RPMI7951 (cell line): ENCODE measurements around the gene SEMA6B. TPM values are rescaled to one million over a fixed set of nuclear protein-coding genes. Genes with fewer than 3 reads are reported as not detected.
A peak's percentile ranks its signal among the peaks of the same experiment; 100 is the strongest.

Source experiments
- DNase-seq: peaks from one replicate; pipeline ENCODE4 v3.0.0-alpha.2; 2012; ENCODE audit warnings: low read depth
- total RNA-seq: library from RNA; depleted of rRNA; stranded (reverse); fragments of >200 nt; shearing (Covaris generic); gene quantifications from 2 replicates; pipeline ENCODE4 v1.2.3, GENCODE V29; 2014

The SEMA6B gene
- total RNA-seq, 1 experiment from 2014 or later = 1.1 TPM

DNA sequence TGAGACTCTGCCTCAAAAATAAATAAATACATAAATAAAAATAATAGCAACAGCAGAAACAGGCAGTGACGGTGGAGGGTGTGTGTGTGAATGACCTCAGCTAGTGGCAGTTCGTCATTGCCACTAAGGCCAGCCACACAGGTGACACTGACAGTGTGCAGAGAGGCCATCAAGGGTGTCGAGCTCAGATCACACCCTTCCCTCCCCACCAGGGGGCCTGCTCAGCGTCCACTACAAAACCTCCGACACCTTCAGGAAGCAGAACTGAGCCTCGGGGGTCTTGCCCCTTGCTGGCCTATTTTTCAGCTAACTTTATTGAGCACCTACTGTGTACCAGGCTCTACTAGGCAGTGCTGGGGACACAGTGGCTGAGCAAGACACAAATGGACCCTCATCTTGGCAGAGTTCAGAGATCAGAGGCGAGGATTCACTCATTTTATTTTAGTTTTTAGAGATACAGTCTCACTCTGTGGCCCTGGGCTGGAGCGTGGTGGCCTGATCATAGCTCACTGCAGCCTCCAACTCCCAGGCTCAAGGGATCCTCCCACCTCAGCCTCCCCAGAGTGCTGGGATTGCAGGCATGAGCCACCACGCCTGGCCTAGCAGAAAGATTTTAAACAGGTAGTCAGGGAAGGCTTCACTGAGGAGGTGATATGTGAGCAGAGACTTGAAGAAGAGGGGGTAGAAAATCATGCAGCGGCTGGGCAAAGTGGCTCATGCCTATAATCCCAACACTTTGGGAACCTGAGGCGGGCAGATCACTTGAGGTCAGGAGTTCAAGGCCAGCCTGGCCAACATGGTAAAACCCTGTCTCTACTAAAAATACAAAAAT is 30.3 kb upstream of the SEMA6B start:
- DNase-seq = no peak

DNA sequence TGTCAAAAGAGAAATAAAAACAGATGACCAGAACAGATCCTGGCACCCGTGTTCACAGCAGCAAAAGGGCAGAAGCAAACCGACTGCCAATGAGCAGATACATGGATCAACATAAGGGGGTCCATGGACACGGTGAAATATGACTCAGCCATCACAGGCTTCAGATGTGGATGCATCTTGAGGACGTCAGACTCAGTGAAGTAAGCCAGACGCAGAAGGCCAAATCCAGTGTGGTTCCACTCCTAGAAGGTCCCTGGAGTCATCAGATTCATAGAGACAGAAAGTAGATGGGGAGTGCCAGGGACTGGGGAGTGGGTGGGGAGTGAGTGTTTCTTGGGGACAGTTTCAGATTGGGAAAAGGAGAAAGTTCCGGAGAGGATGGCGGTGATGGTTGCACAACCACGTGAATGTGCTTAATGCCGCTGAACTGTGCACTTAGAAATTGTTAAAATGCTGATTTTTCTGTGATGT is 28.8 kb upstream of the SEMA6B start:
- no peak for DNase-seq

DNA sequence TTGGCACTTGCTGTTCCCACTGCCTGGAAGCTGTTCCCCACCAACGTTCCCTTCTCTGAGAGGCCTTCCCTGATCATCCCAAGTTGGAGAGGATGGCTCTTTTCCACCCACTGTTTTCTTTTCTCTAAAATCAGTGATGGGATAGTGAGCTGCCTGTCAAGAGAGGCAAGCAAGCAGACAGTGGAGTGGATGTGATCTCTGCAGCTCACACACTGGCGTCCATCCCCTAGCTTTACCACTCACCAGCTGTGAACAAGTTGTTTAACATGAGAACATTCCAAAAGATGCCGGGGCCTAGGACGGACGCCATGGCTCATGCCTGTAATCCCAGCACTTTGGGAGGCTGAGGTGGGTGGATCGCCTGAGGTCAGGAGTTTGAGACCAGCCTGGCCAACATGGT is 28.0 kb upstream of the SEMA6B start:
- no peak for DNase-seq

DNA sequence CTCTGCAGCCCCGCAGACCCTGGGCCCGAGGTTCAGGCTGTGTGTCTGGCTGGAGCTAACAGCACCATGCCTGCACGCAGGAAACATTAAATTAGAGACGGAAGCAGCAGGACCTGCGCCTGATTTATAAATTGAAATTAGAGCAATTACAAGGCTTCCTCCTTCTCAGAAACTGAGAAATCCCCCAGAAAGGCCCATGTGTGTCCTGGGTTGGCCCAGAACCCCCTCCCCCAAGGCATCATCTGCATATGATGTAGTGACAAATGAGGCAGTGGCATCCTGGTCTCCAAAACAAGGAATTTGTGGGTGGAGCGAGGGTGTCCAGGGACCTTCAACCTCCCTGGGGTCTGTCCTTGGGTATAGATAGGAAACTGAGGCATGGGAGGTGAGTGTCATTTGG is 27.2 kb upstream of the SEMA6B start:
- DNase-seq = no peak

DNA sequence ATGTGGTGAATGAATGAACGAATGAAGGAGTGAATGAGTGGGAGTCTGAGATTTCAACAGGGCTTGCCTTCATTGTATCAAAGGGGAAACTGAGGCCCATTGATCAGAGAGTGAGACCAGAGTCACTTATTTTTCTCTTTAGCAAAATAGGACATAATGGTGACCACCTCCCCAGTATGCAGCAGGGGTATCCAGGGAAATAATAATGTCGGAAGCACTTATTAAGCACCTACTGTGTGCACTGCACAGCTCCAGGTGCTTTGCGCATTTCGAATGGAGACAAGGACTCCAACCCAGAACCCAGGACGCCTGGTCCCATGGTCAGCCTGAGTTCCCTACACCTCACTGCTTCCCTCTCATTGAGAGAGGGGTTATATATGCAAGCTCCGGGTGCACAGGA is 26.8 kb upstream of the SEMA6B start:
- DNase-seq = no peak

DNA sequence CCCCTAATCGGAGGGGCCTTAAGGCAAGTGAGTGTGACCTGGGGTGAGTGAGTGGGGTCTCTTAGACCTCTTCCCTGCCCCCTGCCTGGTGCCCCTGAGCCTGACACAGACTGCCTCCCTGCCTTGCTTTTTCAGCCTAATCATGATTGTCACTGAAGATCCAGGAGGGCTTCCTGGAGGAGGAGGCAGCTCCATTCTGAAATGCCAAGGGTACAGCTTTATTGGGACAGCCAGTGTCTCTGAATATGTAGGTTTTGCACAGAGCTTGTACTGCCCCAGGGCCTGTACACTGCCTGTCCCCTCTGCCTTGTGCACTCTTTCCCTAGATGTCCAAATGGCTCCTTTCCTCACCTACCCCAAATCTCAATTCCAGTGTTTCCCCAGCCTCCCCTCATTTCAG is 26.1 kb upstream of the SEMA6B start:
- no peak for DNase-seq

DNA sequence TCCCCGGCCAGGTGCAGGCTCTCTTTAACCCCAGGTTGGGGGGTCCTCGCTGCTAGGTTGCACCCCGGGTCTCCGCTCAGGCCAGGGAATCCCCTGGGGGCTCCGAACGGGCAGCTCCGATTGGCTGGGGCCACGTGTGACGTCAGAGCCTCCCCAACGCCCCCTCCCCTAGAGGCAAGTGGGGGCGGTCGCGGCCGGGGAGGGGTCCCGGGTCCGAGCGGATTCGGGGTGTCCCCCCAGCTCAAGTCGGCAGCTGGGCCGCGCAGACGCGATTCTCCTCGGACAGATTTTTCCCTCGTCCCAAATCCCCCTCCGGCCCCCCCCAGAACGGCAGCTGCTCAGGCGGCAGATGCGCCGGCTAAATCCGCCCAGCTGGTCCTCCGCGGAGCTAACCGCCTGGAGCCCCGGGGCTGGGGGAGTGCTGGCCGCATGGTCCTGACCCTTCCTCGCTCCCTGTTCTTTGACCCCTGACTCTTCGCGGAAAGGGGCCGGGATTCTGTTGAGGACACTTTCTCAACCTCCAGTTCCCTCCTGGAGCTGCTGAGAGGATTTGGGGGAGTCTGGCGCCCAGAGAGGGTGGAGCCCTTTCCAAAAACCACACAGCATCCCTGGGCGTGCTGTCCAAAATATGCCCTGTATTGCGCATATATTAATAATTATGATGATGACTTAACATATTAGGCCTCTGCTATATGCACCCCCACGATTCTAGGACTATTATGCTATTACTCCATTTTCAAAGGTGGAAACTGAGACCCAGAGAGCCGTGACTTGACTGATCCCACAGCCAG is 25.4 kb upstream of the SEMA6B start:
- DNase-seq = peak; percentile 47

DNA sequence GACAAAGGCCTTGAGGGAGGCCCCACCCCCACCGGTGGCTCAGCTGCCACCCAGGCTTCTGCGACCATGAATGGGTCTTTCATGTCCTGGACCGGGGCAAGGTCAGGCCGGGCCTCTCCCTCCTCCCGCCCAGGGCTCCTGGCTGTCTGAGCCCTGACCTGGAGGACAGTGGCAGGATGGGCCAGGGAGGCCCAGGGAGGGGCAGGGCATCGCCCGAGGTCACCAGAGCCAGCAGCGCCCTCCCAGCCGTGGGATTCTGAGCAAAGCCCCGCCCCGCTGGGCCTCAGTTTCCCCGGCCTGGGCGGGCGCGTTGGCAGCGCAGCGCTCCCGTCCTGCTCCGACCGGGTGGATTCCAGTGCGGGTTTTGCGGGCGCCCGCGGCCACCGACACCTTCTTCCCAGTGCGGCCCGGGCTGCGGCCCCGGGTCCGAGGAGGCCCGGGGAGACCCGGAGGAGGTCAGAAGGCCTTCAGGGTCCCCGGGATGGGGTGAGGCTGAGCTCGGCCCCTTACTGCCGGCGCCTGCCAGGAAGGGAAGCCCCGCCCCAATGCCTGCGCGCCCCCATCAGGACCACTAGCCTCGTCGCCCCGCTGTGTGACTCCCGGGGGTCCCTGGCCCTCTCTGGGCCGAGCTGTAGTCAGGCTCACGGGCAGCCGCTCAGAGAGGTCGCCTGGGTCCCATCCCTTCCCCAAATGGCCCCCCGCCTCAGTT is 24.6 kb upstream of the SEMA6B start:
- DNase-seq = no peak

DNA sequence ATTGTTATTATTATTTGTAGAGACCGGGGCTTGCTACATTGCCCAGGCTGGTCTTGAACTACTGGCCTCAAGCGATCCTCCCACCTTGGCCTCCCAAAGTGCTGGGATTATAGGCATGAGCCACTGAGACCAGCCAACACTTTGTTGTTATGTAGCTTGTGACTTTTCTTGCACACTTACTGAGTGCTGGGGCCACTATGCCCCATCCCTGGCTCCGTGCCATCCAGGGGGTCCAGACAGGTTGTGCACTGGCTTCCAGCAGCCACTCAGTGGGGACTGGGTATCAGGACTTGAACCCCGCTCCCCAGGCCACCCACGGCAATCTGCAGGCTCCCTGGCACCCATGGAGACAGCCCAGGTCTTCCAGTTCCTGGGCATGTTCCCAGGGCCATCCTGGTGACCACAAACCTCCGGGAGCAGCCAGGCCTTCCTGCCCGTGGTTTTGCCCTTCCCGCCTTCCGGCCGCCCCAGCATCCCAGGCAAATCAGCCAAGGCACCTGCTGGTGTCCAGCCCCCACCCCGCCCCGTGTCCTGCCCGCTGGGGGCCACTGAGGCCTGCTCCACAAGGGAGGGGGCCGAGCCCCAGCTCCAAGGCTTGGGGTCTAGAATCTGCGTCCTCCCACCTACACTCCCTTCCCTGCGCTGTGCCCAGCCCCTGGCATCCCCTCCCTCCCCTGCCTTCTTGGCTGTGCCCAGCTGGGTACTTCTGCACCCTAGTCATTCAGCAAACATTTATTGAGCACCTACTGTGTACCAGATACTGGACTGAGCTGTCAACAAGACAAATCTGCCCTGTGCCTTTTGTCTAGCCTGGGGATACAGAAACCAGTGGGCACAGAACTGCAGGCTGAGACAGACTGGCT is 23.7 kb upstream of the SEMA6B start:
- peak; percentile 81 for DNase-seq

DNA sequence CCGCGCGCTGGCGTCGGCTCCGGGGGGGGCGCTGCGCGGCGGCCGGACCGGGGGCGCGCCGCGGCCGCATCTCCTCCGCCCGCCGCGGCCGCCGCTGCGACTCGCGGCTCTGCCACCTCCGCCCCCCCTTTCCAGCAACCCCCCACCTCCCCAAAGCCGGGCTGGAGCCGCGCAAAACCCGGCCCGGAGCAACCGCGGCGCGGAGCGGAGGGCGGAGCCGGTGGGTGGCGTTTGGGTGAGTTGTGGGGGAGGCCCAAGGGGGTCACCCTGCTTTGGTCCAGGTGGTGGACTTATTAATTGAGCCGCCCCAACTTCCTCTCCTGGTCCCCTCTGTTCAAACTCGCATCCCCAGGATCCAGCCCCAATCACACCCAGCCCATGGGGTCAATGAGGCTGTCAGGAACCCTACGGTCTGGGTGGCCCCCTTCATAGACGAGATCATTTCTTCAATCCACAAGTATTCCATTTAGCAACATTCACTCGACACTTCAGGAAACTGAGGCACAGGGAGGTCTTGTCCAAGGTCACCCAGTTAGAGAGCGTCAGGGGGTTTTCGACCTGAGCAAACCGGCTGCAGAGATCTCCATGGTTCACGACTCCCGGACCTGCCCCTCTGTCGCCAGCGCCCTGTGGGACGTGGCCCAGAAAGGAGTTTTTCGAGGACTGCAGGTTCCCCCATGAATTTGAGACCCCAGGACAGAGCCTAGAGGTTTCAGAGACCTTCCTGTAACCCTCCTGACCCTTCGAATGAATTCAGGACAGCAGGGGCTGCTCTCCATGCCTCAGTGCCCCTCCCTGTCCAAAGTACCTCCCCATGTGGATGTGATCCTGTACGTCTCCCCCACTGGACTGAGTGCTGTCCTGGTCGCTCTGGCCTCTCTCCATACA is 22.4 kb upstream of the SEMA6B start:
- DNase-seq = no peak

DNA sequence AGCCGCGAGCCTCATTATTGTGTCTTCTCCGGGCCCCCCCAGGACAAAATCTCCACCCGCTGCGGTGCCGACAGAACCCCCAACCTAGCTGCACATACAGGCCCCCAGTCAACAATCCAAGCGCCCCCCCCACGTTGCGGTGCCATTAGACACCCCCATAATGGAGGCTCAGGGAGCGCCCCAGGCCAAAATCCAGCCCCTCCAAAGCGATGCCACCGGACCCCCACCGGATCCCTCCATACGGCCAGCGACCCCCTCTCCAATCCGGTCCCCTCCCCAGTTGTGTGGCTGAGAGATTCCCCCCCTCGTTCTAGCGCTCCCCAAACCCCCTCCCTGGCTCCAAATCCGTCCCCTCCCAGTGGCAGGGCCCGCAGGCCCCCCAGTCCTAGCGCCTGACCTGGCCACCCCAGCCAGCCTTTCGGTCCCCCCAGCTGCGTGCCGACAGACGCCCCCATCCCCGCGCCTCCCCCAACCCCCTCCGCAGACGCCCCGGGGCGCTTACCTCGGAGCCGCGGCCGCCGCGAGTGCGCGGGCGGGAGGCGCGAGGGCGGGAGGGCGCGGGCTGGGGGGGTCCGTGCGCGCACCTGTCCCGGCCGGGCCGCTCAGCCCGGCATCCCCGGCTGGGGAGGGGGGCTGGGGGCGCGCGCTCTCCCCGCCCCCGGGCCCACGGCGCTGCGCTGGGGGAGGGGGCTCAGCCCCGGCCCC is 21.6 kb upstream of the SEMA6B start:
- DNase-seq = no peak

DNA sequence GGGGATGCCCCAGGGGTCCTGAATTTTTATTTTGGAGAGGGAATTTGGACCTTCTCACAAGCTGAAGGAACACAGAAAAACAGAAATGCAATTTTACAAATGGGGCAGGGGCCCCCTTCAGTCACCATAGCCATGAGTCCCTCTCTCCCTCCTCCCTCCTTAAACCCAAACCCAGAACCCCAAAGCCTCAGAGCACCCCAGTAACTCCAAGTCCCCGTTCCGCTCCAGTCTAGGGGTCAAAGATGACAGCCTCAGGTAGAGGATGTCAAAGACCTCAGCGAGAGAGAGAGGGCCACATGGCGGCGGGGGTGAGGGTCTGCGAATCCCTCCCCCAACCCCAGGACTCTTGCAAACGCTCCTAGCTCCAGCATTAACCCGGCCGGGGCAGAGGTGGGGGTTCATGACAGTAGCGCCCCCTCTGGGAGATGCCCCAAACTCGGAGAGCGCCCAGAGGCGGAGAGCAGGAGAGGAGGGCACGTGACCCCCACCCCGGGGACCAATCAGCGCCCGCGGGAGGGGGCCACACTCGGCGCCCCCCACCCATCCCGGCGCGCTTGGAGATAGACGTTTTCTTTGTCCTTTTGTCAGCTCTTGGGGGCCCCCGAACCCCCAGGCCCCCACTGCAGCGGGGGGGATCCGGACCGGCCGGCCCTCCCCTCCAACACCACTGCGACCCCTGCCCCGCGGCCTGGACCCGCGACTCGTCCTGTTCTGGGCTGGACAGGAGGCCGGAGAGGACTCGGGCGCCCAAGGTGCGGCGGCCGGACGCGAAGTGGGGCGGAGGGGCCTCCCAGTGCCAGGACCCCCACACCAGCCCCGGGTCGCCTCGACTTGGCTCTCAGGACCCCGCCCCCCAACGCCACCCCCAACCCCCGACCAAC is 20.8 kb upstream of the SEMA6B start:
- DNase-seq = no peak

DNA sequence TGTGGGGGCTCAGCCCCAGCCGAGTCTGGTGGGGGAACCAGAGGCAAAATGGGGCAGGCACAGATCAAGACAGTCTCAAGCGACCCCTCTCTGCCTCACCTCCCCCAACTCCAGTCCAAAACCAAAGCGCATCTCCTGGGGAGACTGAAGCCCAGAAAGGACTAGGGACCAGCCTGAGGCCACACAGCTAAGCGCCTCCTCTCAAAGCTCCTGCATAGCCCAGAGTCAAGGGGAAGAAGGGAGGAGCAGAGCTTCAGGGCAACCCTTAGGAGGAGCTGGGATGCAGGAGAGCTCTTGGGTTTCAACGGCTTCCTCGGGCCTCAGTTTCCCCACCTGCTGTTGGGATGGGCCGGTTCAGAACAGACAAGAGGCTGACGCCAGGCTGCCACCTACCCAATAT is 19.9 kb upstream of the SEMA6B start:
- no peak for DNase-seq

DNA sequence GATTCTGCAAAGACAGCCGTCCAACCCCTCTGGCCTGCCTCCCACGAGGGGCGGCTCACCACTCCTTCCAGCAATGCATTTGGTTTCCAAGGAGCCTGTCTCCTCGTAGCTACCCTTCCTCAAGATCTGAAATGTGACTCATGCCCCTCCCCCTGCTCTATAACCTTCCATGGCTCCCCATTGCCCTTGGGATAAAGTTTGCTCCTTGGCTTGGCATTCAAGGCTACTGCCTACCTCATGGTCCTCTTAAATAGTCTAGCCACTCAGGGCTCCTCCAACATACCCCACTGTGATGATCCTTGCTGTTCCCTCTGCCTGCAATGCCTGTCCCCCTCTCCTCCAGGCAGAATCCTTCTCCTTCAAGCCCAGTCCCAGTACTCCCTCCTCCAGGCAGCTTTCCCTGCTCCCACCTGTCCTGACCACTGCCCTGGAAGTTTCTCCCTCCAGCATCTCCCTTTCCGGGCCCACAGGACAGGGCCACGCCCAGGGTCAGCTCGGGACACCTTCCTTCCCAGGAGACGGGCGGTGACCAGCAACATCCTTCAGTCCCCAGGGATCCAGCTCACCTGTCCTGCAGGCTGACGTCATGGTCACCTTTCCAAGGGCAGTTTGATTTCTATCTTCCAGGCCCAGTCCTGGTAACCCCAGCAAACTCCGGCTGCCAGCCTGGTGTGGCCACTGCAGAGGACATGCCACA is 19.2 kb upstream of the SEMA6B start:
- no peak for DNase-seq

DNA sequence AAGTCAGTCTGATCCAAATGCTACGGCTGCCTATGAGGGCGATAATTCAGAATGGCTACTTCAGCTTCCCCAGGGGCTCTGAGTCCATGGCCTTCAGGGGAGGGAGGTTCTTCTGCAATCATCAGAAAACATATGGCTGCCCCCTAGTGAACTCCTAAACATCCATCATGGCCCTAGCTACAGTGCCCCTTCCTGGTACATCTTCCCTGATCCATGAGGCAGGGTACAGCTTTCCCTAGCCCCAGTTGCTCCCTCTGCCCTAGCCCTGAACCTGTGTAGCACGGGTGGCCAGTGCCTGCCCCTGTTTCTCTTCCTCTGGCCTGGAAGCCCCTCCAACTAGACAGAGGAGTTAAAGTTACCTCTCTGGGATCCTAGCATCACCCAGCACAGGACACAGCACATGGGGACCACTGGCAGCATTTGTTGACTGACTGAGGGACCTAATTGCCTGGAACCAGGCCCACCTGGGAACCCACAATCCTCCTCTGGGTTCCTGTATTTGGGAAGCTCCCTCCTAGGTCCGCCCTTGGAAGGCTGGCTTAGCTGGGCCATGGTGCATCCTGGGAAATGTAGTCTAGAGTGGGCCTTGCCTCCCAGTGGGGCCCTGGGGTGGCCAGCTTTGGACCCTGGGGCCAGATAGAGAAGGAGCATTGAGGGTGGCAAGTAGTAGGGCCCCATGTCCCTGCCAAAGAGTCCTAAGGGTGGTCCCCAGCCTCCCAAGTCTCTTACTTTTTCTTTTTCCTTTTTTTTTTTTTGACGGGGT is 17.7 kb upstream of the SEMA6B start:
- no peak for DNase-seq

DNA sequence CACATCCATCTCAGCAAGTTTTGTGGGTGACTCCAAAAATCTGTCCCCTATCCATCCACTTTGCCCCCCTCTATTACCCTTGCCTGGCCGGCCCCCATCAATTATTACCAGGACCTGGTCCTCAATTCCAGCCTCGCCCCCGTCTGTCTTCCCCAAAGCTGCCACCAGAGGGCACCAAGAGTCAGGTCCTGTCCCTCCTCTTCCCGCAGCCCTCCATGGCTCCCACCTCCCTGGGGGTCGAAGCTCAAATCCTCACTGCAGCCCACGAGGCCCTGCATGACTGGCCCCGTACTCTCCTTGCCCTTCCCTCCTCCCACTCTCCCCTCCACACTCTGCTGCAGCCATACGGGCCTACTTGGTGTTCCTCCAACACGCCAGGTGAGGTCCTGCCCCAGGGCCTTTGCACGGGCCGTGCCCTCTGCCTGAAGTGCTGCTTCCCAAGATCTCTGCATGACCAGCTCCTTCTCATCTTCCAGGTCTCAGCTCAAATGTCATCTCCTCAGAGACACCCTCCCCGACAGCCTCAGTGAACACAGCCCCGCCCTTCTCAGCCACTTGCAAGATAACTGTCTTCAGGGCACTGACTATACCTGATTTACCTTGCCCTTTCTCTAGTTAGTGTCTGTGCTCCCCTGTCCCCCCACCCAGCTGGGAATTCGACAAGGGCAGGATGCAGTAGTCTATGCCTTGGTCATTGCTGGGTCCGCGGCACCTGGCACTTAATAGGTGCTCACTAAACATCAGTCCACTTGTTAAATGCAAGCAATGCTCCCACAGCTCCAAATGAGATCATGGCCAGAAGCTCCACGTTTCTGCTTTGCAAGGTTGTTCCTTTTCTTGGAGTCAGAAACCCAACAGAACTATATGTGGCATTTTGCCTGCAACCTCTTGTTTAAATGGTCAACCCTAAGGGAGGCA is 16.8 kb upstream of the SEMA6B start:
- peak; percentile 50 for DNase-seq
